Measurements from ENCODE around the gene TSHR.

DNA sequence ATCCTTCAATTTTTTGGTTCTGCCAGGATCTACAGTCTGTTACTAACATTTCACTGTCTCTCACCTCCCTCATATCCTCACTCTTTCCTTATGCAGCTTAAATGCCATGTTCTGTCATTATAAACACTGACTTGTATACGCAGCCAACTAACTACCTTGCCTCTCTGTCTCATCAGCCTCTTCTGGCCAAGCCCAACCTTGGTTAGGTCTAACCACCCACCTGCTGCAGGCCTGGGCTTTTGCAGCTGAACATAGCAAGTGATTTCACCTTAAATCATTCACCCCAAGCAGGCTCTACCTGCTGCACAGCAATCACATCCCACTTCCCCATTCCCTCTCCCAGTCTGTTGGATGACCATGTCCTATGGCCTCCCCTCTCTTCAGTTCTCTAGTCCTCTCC, 173.8 kb downstream of the TSHR start:
- no peak for TF ChIP-seq POLR2A (IDR thresholded peaks at IDR 0.05)
- TF ChIP-seq, protein P1, sequence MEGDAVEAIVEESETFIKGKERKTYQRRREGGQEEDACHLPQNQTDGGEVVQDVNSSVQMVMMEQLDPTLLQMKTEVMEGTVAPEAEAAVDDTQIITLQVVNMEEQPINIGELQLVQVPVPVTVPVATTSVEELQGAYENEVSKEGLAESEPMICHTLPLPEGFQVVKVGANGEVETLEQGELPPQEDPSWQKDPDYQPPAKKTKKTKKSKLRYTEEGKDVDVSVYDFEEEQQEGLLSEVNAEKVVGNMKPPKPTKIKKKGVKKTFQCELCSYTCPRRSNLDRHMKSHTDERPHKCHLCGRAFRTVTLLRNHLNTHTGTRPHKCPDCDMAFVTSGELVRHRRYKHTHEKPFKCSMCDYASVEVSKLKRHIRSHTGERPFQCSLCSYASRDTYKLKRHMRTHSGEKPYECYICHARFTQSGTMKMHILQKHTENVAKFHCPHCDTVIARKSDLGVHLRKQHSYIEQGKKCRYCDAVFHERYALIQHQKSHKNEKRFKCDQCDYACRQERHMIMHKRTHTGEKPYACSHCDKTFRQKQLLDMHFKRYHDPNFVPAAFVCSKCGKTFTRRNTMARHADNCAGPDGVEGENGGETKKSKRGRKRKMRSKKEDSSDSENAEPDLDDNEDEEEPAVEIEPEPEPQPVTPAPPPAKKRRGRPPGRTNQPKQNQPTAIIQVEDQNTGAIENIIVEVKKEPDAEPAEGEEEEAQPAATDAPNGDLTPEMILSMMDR (IDR thresholded peaks at IDR 0.05), result no peak

Data from heart left ventricle (tissue), 13 donors.